NCI-H526 (cell line): ENCODE results near the gene ISLR2.
"Not testable (repeated sequence)": the region's sequence is repeated elsewhere in the genome, so short reads cannot be mapped to it uniquely, and the experiment has no call there.

Experiments used
- DNase-seq, 2 experiments: peaks; one replicate each; lab custom pipeline; 2025; lab: John Stamatoyannopoulos, UW

Gene ISLR2, protein sequence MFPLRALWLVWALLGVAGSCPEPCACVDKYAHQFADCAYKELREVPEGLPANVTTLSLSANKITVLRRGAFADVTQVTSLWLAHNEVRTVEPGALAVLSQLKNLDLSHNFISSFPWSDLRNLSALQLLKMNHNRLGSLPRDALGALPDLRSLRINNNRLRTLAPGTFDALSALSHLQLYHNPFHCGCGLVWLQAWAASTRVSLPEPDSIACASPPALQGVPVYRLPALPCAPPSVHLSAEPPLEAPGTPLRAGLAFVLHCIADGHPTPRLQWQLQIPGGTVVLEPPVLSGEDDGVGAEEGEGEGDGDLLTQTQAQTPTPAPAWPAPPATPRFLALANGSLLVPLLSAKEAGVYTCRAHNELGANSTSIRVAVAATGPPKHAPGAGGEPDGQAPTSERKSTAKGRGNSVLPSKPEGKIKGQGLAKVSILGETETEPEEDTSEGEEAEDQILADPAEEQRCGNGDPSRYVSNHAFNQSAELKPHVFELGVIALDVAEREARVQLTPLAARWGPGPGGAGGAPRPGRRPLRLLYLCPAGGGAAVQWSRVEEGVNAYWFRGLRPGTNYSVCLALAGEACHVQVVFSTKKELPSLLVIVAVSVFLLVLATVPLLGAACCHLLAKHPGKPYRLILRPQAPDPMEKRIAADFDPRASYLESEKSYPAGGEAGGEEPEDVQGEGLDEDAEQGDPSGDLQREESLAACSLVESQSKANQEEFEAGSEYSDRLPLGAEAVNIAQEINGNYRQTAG

GRCh38 chr15:74130155-74130848 lies at the start of gene ISLR2:
Gene ISLR2, plus strand, starts transcription at chr15:74130586. Its CDS starts 2,169 bp downstream, at chr15:74132755.
- peak in 1 of 2 experiments; percentile 19 for DNase-seq

DNA sequence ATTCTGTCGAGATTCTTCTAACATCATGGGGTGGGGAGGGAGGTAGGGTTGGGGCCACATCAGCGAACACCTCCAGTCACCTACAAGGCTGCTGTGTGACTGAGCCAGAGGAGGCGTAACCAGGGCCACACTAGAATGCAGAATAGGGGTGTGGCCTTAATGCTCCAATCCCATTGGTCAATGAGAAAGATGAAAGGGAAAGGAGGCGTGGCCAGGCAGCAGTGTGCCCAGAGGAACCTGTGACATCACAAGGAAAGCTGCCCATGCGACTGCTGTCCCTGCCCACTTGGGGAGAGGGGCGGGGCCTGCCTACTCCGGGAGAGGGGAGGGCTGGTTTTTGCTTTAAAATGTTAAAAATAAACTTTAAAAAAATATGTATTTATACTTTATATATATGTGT lies 47.9 kb upstream of the ISLR2 start, which contains the start of gene GOLGA6A:
Gene GOLGA6A (minus strand): TSS at position 101 of the 400 bp plus-strand sequence. CDS start 41 bp downstream, at position 60.
- not testable (repeated sequence) for DNase-seq

DNA sequence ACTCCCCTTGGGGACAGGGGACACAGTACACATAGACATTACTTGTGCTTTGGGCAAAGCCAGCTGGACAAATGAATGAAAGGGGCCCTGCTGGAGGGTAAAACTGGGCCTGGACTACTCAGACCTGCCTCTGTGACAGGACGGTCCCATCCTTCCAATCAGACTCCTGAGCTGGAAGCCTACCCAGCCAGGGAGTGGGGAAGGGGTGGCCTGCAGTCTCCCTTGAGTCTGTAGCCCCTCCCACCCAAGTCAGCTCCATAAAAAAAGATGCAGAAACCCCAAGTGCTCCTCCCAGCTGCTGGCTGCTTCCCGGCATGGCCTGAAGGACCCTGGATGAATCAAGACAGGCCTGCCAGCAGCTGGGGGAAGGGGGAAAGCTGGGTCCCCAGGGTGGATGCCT lies 35.8 kb upstream of the ISLR2 start:
- DNase-seq = not testable (repeated sequence)

- not testable (repeated sequence) for DNase-seq
Observed at GRCh38 chr15:74095610-74096009, 34.8 kb upstream of the ISLR2 start.

GRCh38 chr15:74096753-74097474 lies 33.5 kb upstream of the ISLR2 start:
- not testable (repeated sequence) for DNase-seq

- DNase-seq = not testable (repeated sequence)
Observed at GRCh38 chr15:74099963-74100733, 30.2 kb upstream of the ISLR2 start.

DNA sequence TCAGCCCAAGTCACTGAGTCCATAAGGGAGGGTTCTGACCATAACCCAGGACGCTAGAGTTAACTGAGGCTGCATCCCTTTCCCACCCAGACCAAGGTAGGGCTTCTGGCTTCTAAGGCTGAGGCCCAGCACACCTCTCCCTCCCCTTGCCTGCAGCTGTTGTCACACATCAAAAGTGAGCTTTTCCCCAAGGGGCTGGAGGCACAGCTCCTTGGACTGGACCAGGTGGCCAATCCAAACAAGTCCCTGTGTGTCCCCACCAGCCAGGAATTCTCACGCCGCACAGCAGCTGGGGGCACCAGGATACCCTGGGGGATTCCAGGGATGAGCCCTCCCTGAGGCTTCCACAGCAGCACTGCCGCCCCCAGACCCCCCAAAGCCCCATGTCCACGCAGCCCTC lies 22.3 kb upstream of the ISLR2 start:
- no peak for DNase-seq

- DNase-seq = not testable (repeated sequence)
Observed at GRCh38 chr15:74108611-74109010, 21.8 kb upstream of the ISLR2 start.

GRCh38 chr15:74109713-74110112 lies 20.7 kb upstream of the ISLR2 start:
- DNase-seq = no peak

DNA sequence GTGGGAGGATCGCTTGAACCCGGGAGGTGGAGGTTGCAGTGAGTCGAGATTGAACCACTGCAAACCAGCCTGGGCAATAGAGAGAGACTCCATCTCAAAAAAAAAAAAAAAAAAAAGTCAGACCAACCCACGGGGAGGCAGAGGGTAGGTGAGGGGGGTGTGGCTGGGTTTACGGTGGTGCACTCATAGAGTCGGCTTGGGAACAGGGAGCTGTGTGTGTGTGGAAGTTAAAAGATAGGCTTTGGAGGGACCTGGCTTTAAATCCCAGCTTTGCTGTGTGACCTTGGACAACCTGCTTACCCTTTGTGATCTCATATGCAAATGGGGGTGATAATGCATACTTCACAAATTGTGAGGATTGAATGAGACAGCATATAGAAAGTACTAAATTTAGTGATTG lies 10.0 kb upstream of the ISLR2 start:
- DNase-seq = no peak

- DNase-seq = no peak
Observed at GRCh38 chr15:74121039-74121438, 9.3 kb upstream of the ISLR2 start.

- DNase-seq = no peak
Observed at GRCh38 chr15:74121858-74122257, 8.5 kb upstream of the ISLR2 start.

DNA sequence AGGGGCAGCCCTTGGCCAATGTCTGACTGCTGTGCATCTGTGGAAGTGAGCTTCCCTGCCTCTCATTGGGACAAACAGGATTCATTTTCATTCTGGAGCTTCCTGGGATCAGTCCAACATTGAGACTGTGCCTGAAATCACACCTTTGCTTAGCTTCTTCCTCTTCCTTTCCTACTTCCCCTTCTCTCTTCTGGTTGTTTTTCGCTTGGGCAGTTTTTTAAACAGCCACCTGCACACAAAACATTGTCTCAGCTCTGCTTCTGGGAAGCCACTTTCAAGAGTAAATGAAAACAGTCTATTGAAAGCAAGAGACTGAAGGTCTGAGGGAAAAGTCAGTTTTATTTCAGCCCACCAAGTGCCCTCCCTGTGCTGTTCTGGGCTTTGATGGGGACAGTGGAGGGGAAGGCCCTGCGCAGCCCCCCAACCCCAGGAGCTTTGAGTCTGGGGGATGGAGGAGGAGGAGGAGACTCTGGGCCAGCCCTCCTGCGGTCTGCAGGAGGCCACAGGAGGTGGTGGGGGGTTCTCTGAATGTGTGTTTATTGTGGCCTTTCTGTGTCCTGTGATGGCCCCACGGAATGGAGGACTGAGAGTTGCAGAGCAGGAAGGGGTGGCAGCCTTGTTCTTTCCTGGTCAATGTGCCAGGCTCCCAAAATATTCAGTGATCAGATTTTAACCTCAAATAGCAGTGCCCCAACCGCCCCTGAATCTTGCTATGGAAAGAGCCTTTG lies 7.8 kb upstream of the ISLR2 start:
- no peak for DNase-seq

- DNase-seq = no peak
Observed at GRCh38 chr15:74123131-74123429, 7.3 kb upstream of the ISLR2 start.

DNA sequence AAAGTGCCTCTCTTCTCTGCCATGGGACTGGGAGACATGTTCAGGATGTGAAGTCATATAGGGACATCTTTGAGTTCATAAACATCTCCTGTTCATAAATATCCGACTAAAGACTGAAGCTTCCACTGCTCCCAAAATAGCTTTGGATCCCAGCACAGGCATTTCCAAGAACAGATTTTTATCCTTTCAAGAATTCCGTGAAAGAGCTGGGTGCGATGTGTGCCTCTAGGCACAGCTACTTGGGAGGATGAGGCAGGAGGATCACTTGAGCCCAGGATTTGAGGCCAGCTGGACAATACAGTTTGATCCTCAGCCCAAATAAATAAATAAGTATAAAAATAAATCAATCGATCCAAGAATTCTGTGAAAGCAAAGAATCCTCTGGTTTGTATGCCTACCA lies 6.7 kb upstream of the ISLR2 start:
- DNase-seq = no peak

- no peak for DNase-seq
Observed at GRCh38 chr15:74124196-74124595, 6.2 kb upstream of the ISLR2 start.

GRCh38 chr15:74124759-74125158 lies 5.6 kb upstream of the ISLR2 start:
- DNase-seq = no peak

GRCh38 chr15:74127255-74127953 lies 3.0 kb upstream of the ISLR2 start:
- DNase-seq = peak; percentile 61 to 91

- DNase-seq = peak in 1 of 2 experiments; percentile 48
Observed at GRCh38 chr15:74127954-74128784, 2.2 kb upstream of the ISLR2 start.
